Right ventricle myocardium inferior (tissue), 1 donor: ENCODE results near the gene CTSW. TPM values are rescaled to one million over a fixed set of nuclear protein-coding genes. Genes with fewer than 3 reads are reported as not detected.
A peak's percentile ranks its signal among the peaks of the same experiment; 100 is the strongest.

Source experiments
- ATAC-seq: fragments of 200-7000 bp; cut with Tn5 transposase; one replicate; pipeline ENCODE4 v1.9.1; 2020; ENCODE audit warnings: mild to moderate bottlenecking, moderate library complexity
- DNase-seq: peaks from one replicate; pipeline ENCODE4 v3.0.0; 2021; ENCODE audit errors: missing footprints
- intact Hi-C: fragments of 100-400 bp; cut with DNase I; formaldehyde crosslinking; loops from one replicate; pipeline ENCODE4 v1.11.0; 2022
- total RNA-seq: library from RNA; stranded (reverse); fragmentation: NEBNext Ultra II Directional; extraction: Animal tissue kit (Norgen Biotek cat#: 25700); gene quantifications from one replicate; pipeline ENCODE4 v1.2.1, GENCODE V29; 2021
- donor health status: DM: no; HTN: yes; CAD: no; lungs with severe emphysema.

Gene CTSW
- total RNA-seq, 1 donor from 2014 or later: 1.1 TPM

GRCh38 chr11:65915821-65916251, 36.2 kb downstream of the CTSW start:
- intact Hi-C loops: loop anchor here (1.0 kb wide), 1 partner anchor 26 kb away; the partner anchor contains the start of gene CCDC85B
- peak; percentile 23 for ATAC-seq
- DNase-seq: peak; percentile 71

- DNase-seq (no peak), ATAC-seq (no peak)
- intact Hi-C loops: loop anchor here (1.0 kb wide), 1 partner anchor 26 kb away; the partner anchor contains the start of gene CCDC85B
Observed at GRCh38 chr11:65916391-65916790, 36.8 kb downstream of the CTSW start.

- ATAC-seq (no peak), DNase-seq (no peak)
- intact Hi-C loops: no loop called here
Observed at GRCh38 chr11:65917077-65917433, 37.4 kb downstream of the CTSW start.

GRCh38 chr11:65917434-65918210, 38.0 kb downstream of the CTSW start:
- intact Hi-C loops: loop anchor here (2.0 kb wide), 1 partner anchor 59 kb away; the partner anchor contains the start of gene CFL1
- DNase-seq: no peak
- no peak for ATAC-seq

GRCh38 chr11:65918211-65919140, 38.8 kb downstream of the CTSW start, which contains the start of gene C11orf68:
Gene C11orf68 (minus strand): TSS chr11:65919062. CDS start chr11:65919031, 31 bp downstream.
- DNase-seq: no peak
- intact Hi-C loops: loop anchor here (1.0 to 2.0 kb wide), 3 partner anchors 30 to 60 kb away; partner anchors contain the start of genes CFL1, FIBP and SART1
- ATAC-seq: no peak

- intact Hi-C loops: loop anchor here (1.0 to 2.0 kb wide), 3 partner anchors 31 to 60 kb away; partner anchors contain the start of genes CFL1, FIBP and SART1
- DNase-seq (peak; percentile 100), ATAC-seq (peak; percentile 96)
Observed at GRCh38 chr11:65919141-65919572, 39.5 kb downstream of the CTSW start, which contains the start of gene DRAP1. Gene DRAP1 (plus strand): TSS chr11:65919426. CDS start chr11:65919502, 76 bp downstream.

GRCh38 chr11:65919573-65920371, 40.1 kb downstream of the CTSW start:
- DNase-seq (peak; percentile 79), ATAC-seq (peak; percentile 34)
- intact Hi-C loops: loop anchor here (1.0 to 2.0 kb wide), 3 partner anchors 31 to 61 kb away; partner anchors contain the start of genes CFL1, FIBP and SART1

- ATAC-seq (no peak), DNase-seq (peak; percentile 66)
- intact Hi-C loops: no loop called here
Observed at GRCh38 chr11:65920372-65920802, 40.8 kb downstream of the CTSW start.

GRCh38 chr11:65921033-65921555, 41.5 kb downstream of the CTSW start:
- ATAC-seq (no peak), DNase-seq (no peak)
- intact Hi-C loops: no loop called here

GRCh38 chr11:65921876-65922275, 42.2 kb downstream of the CTSW start:
- DNase-seq: no peak
- intact Hi-C loops: no loop called here
- ATAC-seq: no peak

GRCh38 chr11:65922565-65922964, 42.9 kb downstream of the CTSW start:
- intact Hi-C loops: no loop called here
- no peak for ATAC-seq
- no peak for DNase-seq

GRCh38 chr11:65925397-65925796, 45.8 kb downstream of the CTSW start:
- ATAC-seq (no peak), DNase-seq (no peak)
- intact Hi-C loops: no loop called here

GRCh38 chr11:65927904-65928397, 48.3 kb downstream of the CTSW start:
- DNase-seq: no peak

GRCh38 chr11:65928667-65929066, 49.0 kb downstream of the CTSW start:
- intact Hi-C loops: no loop called here

More at GRCh38 chr11:65927904-65928397, 48.3 kb downstream of the CTSW start:
- no peak for ATAC-seq
- intact Hi-C loops: no loop called here

GRCh38 chr11:65931773-65932557, 52.3 kb downstream of the CTSW start:
- intact Hi-C loops: no loop called here
- ATAC-seq: no peak
- no peak for DNase-seq

More at GRCh38 chr11:65928667-65929066, 49.0 kb downstream of the CTSW start:
- ATAC-seq: no peak
- no peak for DNase-seq

GRCh38 chr11:65932558-65932919, 52.9 kb downstream of the CTSW start:
- intact Hi-C loops: no loop called here
- DNase-seq: no peak
- ATAC-seq: no peak
